HG03108 (cell line): ENCODE measurements around the gene ACSL6.

ENCODE experiments used
- ATAC-seq: cut with Tn5 transposase; IDR thresholded peaks from one replicate; pipeline ENCODE4 v1.9.1; 2021; ENCODE audit warnings: moderate library complexity; ENCODE audit not compliant: unreplicated experiment

ACSL6 gene

GRCh38 chr5:132001647-132002561, 9.6 kb downstream of the ACSL6 start:
- ATAC-seq, result no peak

GRCh38 chr5:132000677-132001453, 10.6 kb downstream of the ACSL6 start:
- no peak for ATAC-seq

DNA sequence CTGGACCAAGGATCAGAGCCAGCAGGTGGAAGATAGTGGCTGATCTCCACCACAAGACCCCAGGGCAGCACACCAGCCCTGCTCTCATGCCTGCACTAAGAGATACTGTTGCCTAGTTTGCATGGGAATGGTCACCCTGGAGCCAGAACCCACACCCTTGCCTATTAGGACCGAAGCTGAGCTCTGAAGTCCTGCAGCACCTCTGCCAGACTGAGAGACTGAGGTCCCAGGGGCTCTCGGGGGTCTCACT, 11.3 kb downstream of the ACSL6 start:
- no peak for ATAC-seq

- no peak for ATAC-seq
These were observed 11.8 kb downstream of the ACSL6 start for GRCh38 chr5:131999441-132000240.

- ATAC-seq, result no peak
These were observed 12.4 kb downstream of the ACSL6 start for GRCh38 chr5:131999041-131999440.

DNA sequence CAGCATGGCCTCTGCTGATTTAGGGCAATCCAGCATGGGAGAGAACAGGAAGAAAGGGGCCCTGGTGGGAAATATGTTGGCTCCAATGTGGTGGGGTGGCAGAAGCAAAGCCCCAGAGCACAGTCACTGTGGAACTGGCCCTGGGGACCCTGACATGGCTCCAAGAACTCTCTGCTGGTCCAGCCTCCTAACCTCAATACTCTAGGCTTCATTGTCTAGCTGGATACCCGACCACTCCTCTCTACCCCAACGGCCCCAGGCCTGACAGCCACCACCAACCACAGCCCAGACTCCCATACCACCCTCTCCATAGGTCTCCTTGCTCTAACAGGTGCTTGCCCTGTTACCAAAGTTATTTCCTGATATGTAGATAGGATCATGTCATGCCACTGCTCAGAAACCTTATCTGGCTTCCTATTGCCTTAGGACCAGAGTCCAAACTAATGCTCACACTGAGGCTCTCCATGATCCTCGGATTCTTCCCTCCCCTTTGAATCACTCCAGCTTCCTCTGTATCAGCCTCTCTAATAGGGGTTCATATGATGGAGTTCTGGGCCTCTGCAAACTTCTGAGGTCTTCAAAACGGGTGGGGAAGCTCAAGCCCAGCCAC, 12.9 kb downstream of the ACSL6 start:
- ATAC-seq, result no peak

- no peak for ATAC-seq
These were observed 13.7 kb downstream of the ACSL6 start for GRCh38 chr5:131997727-131998117.

DNA sequence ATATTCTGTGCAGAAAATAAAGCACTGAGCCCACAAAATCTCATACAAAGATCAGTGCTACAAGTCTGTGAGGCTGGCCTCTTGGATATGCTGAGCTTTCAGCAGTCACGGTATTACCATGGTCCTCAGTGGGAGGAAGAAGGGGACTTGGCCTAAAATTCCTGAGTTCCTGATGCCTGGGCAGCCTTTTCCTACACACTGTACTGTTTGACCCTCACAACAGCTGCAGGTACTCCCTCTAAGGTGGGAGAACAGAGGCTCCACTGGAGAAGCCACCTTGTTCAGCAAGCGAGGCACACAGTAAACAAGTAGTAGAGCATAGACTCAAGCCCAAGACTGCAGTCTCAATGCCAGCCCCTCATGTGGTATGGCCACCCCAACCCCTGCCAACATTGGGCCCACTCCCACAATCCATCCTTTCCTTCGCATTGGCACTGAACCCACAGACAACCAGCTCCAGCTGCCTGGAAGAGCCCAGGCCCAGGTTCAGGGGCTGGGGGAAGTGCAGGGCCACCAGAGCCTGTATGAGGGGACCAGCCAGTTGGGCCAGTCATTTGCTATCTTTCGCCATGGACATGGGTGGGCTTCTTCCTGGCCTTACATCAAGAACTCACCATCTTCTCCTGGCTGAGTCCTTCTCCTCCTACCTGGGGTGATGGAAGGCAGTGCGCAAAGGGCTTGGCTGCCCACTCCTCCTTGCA, 14.3 kb downstream of the ACSL6 start:
- no peak for ATAC-seq

GRCh38 chr5:131996210-131997025, 15.0 kb downstream of the ACSL6 start:
- ATAC-seq, result no peak

GRCh38 chr5:131994533-131995226, 16.8 kb downstream of the ACSL6 start:
- no peak for ATAC-seq

DNA sequence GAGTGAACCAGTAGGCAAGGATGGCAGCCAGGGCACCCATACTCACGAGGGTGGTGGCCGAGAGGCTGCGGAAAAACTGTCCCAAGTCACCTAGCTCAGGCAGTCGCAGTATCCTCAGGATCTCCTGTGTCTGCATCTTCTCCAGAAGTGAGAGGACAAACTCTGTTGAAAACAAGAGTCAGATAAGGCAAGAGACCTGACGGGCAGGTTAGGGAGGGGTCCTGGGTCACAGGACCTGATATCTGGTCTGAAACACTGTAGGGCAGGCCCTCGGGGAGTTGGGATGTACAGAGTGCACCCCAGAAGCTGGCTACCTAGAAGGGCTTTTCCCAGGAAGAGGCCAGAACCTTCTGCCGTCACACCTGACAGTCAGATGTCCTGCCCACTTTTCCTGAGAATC, 17.4 kb downstream of the ACSL6 start:
- no peak for ATAC-seq

DNA sequence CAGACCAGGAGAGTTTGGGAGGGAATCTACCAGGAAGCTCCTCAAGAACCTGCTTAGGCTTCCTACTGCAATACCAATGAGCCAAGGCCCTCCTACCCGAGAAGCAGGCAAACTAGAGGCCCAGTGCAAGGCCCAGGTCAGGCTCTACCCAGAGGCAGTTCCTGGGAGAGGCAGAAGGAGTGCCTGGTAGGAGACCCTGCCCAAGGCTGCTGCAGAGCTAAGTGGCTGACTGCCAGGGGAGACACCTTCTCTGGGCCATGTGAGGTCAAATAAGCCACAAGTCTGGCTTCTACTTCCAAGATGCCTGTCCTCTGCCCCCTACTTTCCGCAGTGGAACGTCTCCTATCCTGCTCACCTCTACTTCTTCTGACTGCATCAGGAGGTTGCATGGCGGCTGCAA, 17.8 kb downstream of the ACSL6 start:
- no peak for ATAC-seq

GRCh38 chr5:131992370-131992769, 19.1 kb downstream of the ACSL6 start:
- no peak for ATAC-seq

GRCh38 chr5:131991593-131992324, 19.7 kb downstream of the ACSL6 start:
- ATAC-seq, result no peak

DNA sequence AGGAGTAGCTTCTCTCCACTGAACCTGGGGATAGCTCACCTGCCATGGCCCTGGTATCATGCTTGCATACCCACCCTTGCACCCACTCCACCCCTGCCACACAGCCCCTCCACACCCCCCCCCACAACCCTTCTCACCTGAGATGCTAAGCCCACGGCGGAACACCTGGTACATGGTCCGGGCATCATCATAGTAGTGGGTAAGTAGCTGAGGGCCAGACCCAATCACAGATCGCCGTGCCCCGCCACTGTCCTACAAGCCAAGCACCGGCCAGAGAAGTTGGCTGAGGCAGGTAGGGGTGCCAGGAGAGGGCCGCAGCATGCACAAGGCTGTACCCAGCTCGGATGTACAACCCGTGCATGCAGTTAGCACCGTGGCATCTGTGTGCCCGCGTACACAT, 20.7 kb downstream of the ACSL6 start:
- ATAC-seq, result no peak

GRCh38 chr5:131988601-131989000, 22.9 kb downstream of the ACSL6 start:
- no peak for ATAC-seq

DNA sequence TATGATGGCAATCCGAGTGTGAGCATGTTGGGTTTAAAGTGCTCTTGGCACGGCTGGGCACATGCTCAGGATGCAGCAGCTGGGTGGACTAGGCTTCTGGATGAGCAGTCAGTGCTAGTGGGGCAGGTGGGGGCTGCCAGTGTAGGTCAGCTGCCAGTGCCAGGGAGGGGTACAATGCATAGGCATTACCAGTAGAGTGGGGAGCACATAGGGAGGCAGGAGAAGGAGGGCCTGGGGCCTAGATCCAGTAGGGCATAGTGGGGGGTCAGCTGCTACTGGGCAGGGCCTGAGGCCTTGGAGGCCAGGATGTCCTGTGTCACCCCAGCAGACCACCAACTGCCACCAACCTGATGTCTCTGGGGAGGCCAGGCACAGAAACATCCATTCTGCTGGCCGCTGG, 24.2 kb downstream of the ACSL6 start:
- no peak for ATAC-seq

- no peak for ATAC-seq
These were observed 25.1 kb downstream of the ACSL6 start for GRCh38 chr5:131986161-131986912.
